Fibroblast of villous mesenchyme (primary cell): ENCODE measurements around the gene OR8D1. TPM values are rescaled to one million over a fixed set of nuclear protein-coding genes. Genes with fewer than 3 reads are reported as not detected.

Source experiments
- DNase-seq: peaks from one replicate; pipeline ENCODE4 v3.0.0-alpha.2; 2010; ENCODE audit warnings: low read depth
- H3K4me3 ChIP-seq: 2 replicates; pipeline ENCODE4 v1.5.1; 2011; ENCODE audit warnings: low read depth, mild to moderate bottlenecking, low read length
- total RNA-seq: library from RNA; depleted of rRNA; stranded (reverse); fragments of >200 nt; gene quantifications from 2 replicates; pipeline ENCODE4 v1.2.3, GENCODE V29; 2012
- TF ChIP-seq, protein P1 (sequence below): IDR thresholded peaks from 2 replicates; pipeline ENCODE4 v1.5.1; 2012; ENCODE audit warnings: low read depth, mild to moderate bottlenecking, low read length; ENCODE audit not compliant: insufficient read depth

Gene OR8D1
- total RNA-seq, 1 donor: not detected

DNA sequence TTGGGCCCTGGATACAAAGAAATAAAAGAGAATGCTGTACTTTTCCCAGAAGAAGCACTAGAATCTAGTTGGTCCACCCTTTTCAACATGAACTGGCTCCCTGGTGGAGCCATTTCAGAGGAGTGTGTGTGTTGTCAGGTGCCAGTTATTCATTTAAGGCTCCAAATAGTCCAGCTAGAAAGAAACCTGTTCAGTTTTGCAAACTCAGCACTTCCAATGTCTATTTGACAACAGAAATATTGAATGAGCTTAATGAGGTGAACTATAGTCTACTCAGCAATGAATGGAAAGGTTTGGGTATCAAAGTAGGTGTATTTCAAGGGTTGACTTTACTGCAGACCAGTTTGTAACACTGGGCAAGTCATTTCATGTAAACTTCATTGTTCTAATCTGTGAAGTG lies 2.1 kb downstream of the OR8D1 start:
- TF ChIP-seq, protein P1, sequence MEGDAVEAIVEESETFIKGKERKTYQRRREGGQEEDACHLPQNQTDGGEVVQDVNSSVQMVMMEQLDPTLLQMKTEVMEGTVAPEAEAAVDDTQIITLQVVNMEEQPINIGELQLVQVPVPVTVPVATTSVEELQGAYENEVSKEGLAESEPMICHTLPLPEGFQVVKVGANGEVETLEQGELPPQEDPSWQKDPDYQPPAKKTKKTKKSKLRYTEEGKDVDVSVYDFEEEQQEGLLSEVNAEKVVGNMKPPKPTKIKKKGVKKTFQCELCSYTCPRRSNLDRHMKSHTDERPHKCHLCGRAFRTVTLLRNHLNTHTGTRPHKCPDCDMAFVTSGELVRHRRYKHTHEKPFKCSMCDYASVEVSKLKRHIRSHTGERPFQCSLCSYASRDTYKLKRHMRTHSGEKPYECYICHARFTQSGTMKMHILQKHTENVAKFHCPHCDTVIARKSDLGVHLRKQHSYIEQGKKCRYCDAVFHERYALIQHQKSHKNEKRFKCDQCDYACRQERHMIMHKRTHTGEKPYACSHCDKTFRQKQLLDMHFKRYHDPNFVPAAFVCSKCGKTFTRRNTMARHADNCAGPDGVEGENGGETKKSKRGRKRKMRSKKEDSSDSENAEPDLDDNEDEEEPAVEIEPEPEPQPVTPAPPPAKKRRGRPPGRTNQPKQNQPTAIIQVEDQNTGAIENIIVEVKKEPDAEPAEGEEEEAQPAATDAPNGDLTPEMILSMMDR: no peak
- no peak overlapping the region for H3K4me3 ChIP-seq
- DNase-seq: no peak

DNA sequence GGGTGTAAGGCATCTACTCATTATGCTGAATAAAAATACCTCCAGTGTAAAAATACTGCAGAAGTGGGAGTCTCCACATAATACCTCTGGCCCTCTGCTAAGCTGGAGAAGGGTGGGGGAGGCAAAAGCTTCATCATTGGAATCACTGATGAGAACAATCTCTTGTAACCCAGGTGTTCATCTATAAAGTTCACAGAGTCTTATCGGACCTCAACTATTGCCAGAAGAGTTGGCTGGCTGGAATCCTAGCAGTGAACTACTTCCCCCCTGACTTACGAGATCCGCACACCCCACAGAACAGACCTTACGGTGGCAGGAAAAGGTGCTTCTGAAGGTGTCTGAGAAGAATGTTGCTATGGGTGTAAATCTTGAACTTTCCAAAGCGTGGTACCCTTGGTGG lies 2.5 kb downstream of the OR8D1 start:
- no peak for DNase-seq
- H3K4me3 ChIP-seq: no peak overlapping the region
- TF ChIP-seq, protein P1: no peak

DNA sequence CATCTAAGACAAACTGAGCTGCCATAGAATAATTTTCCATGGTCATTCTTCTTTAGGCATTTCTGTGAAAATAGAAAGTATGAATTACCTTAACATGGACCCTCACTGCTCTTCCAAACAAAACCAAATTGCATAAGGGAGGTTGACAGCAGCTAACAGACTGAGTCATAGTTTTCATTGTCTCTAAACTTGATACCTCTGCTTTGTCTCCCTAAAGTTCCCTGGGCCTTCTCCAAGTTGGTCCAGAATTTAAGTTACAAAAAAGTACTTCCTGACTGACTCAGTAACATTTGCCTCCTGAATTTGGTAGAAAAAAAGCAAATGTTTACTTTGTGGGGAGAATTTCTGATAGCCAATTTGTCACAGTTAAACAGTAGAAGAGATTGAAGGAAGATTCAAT lies 3.0 kb downstream of the OR8D1 start:
- TF ChIP-seq, protein P1: no peak
- DNase-seq: peak; percentile 6
- H3K4me3 ChIP-seq: no peak overlapping the region

DNA sequence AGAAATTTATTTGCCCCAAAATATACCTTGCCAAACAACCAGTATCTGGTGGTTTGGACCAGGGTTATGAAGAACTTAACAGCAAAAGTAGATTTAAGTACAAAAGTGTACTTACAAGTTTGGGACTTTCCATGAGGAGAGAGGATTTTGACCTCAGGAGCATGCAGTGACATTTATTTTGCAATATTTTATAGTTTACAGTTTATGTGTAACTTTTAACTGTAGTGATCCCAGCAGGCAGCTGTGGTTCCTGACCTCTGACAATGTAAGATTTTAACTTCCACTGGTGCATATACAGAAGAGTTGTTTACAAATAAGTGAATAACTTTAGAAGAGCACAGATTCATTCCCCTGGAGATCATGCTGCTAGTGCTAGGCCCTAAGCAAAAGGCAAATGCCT lies 6.7 kb downstream of the OR8D1 start:
- DNase-seq: peak; percentile 80
- no peak overlapping the region for H3K4me3 ChIP-seq
- TF ChIP-seq, protein P1: no peak

DNA sequence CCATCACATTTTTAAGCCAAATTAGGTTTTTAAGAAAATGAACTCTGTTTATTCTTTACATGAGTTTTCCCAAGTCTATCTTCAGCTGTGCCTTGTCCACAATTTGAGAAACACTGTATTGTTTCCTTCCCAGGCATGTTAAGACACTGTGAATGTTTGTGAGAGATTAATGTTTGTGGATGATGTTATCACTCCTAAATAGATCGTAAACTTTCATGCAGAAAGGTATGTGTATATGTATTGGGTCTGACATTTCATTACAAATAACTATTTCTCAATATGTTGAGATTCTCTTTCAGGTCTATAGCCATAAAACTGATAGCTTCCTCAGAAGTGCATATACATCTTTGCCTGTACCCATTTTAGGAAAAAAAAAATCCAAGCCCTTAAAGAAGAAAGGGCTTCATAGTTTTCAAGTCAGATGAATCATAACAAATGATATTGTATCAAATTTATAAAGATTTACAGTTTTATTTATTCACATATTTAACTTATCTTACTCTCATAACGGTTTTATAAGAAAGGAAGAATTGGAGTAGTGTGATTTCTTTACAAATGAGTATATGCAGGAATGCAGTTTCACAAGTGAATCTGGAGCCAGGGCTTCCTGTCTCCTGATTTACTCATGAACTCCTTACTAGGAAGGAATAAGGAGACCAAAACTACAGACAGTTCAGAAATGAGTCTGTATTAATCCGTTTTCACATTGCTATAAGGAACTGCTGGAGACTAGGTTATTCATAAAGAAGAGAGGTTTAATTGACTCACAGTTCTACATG lies 11.2 kb downstream of the OR8D1 start:
- H3K4me3 ChIP-seq: no peak overlapping the region
- TF ChIP-seq, protein P1: no peak
- DNase-seq: peak; percentile 74

DNA sequence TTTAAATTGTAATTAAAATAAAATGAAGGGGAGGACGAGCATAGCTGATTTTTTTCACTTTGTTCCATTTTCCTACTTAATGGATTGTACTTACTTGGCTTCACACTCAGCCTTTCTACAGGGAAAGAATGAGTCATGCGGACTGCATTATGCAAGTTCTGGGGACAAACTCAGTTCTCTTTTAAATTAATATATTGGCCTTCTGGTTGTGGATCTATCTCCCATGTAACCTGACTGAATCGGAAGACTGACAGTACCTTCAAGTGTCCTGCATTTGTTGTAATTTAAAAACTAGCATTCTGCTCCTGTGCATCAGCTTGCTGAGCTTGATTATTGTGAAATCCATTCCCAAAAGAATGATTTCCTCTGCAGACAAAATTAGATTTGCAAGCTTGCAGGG lies 12.2 kb downstream of the OR8D1 start:
- peak; percentile 61 for DNase-seq
- H3K4me3 ChIP-seq: no peak overlapping the region
- TF ChIP-seq, protein P1: no peak

DNA sequence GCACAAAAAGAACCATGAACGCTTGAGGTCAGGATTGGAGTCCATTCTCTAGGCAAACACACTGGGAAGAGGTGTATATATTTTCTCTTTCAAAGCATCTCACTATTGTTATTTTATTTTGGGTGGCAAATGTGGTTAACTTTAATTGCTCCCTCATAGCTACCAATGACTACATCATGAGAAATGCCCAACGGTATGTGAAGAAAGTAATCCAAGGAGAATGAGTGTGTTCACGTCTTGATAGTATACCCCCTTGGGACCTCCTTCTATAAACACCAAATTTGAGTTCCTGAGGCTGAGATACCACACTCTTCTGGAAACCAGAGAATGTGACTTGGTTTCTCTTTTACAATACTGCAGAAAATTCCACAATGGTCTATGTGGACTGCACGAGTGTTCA lies 15.8 kb downstream of the OR8D1 start:
- DNase-seq: no peak
- H3K4me3 ChIP-seq: no peak overlapping the region
- TF ChIP-seq, protein P1: no peak
